NT2/D1 (cell line): ENCODE results near the gene TMTC4.

ENCODE experiments used
- SUZ12 ChIP-seq: IDR thresholded peaks from 2 replicates; pipeline ENCODE4 v1.6.1; 2011; ENCODE audit not compliant: insufficient read length, insufficient read depth; ENCODE audit errors: extremely low read depth
- YY1 ChIP-seq: IDR thresholded peaks from 2 replicates; pipeline ENCODE4 v1.6.1; 2011; ENCODE audit not compliant: insufficient read length, insufficient read depth
- ZNF274 ChIP-seq: IDR thresholded peaks from 2 replicates; pipeline ENCODE4 v1.6.1; 2011; ENCODE audit warnings: mild to moderate bottlenecking, low read depth, low read length

GRCh38 chr13:100707818-100708740 is 33.5 kb upstream of the TMTC4 start:
- TF ChIP-seq SUZ12 (no peak), YY1 (no peak), ZNF274 (no peak)
